Measurements from ENCODE around the gene SPEF1. TPM values are rescaled to one million over a fixed set of nuclear protein-coding genes. Genes with fewer than 3 reads are reported as not detected.

SPEF1 gene
- total and polyA plus RNA-seq, 2 of the 13 experiments (the other 11 are each of a cell fraction or from before 2014, with no cell fraction given) = 0.11 to 0.27 TPM

GRCh38 chr20:3798373-3798768 lies 17.1 kb upstream of the SPEF1 start:
- FAIRE-seq (no peak), DNase-seq (ENCODE audit: low spot score) (no peak), ATAC-seq (no peak)
- H3K27me3 ChIP-seq (ENCODE audit: control insufficient read depth in 1 of 2, insufficient read depth in 2 of 2, low read length in 2 of 2) = no peaks in the 10 kb centered on the region; a peak in 1 of 5 replicates
- no peaks in the 10 kb centered on the region for H4K20me1 ChIP-seq (ENCODE audit: insufficient read depth, low read length)
- POLR2A ChIA-PET = interaction anchor here (1.0 kb wide), 1 partner anchor 21 kb away, joined by 23 read pairs; the partner anchor contains the start of gene AP5S1
- peaks cover 21 to 37% of the 10 kb centered on the region in 2 experiments for H3K36me3 ChIP-seq (replicated peaks in 1 of 2; ENCODE audit: control insufficient read depth in 1 of 2, insufficient read depth in 2 of 2, low read length in 2 of 2)
- intact Hi-C loops (cut with micrococcal nuclease; ENCODE audit: unreplicated experiment) (loop anchor here (1.0 kb wide), 2 partner anchors 13 to 22 kb away; partner anchors contain the start of gene AP5S1), in situ Hi-C loops (cut with HindIII; ENCODE audit: extremely low pct_ligation_motif_present, low pct_unique_long_range_greater_than_20kb) (no loop called here)
- H3K4me2 ChIP-seq (ENCODE audit: low read depth, low read length) = peak overlapping the region; percentile 95
- peaks cover 44% of the 10 kb centered on the region for H3K4me1 ChIP-seq (ENCODE audit: insufficient read depth, low read length)
- H3K9me3 ChIP-seq (ENCODE audit: low read length) = no peaks in the 10 kb centered on the region
- peak overlapping the region in 2 of 3 experiments; percentile 76 to 85; a peak in 4 of 6 replicates for H3K4me3 ChIP-seq (replicated peaks in 1 of 3; ENCODE audit: insufficient read depth in 1 of 3, low read depth in 2 of 3, low read length in 3 of 3)
- 84% methylated on average over 5 of the region's 5 CpGs for WGBS (ENCODE audit: low lambda C conversion rate)
- peak overlapping the region; percentile 64 for H2AFZ ChIP-seq (ENCODE audit: low read length)
- peak overlapping the region; percentile 66 for H3K27ac ChIP-seq (ENCODE audit: extremely low read length, insufficient read depth, low read length)
- peaks cover 20% of the 10 kb centered on the region for H3K79me2 ChIP-seq (ENCODE audit: insufficient read depth, low read length)
- CTCF ChIA-PET (ENCODE audit: low intra/inter-chr PET ratio, low total read pairs) = interaction anchor here (1.3 kb wide), 1 partner anchor 22 kb away, joined by 3 read pairs; the partner anchor contains the start of gene AP5S1
- peak overlapping the region; percentile 77 for H3K9ac ChIP-seq (ENCODE audit: insufficient read depth, low read depth, low read length)
- BruUV-seq (replicated peaks) = no TSS peak
- peak; percentile 21; the same call in 1 of the 2 replicates for TF ChIP-seq DMAP1 (CRISPR knock-in tag; IDR thresholded peaks at IDR 0.05)
- peak; percentile 80 for TF ChIP-seq ZNF362 (CRISPR knock-in tag; IDR thresholded peaks at IDR 0.05; ENCODE audit: borderline replicate concordance)
- TF ChIP-seq SNAPC4 (CRISPR knock-in tag; IDR thresholded peaks at IDR 0.05) = no peak
- 0 out of 2 replicates have a peak, but pooled peaks have one; percentile 11 for TF ChIP-seq ZSCAN9 (CRISPR knock-in tag; IDR thresholded peaks at IDR 0.05; ENCODE audit: borderline replicate concordance)
- TF ChIP-seq JARID2 (CRISPR knock-in tag; IDR thresholded peaks at IDR 0.05; ENCODE audit: insufficient replicate concordance) = no peak
- no peak for TF ChIP-seq SOX6 (IDR thresholded peaks at IDR 0.05)
- peak; percentile 39; the same call in 1 of the 2 replicates for TF ChIP-seq SOX6 (CRISPR knock-in tag; IDR thresholded peaks at IDR 0.05)
- TF ChIP-seq FOXO1 (CRISPR knock-in tag; IDR thresholded peaks at IDR 0.05) = 0 out of 2 replicates have a peak, but pooled peaks have one; percentile 3
- no peak for TF ChIP-seq HMG20A (CRISPR knock-in tag; IDR thresholded peaks at IDR 0.05; ENCODE audit: borderline replicate concordance)
- no peak for TF ChIP-seq EP300 (IDR thresholded peaks at IDR 0.05; ENCODE audit: low read depth in 2 of 2, low read length in 2 of 2)
- 0 out of 2 replicates have a peak, but pooled peaks have one; percentile 11 for TF ChIP-seq EP300 (CRISPR knock-in tag; IDR thresholded peaks at IDR 0.05; ENCODE audit: borderline replicate concordance)
- TF ChIP-seq THAP9 (CRISPR knock-in tag; IDR thresholded peaks at IDR 0.05; ENCODE audit: borderline replicate concordance) = peak; percentile 10; the same call in 1 of the 2 replicates
- TF ChIP-seq ASH2L (IDR thresholded peaks at IDR 0.05; ENCODE audit: insufficient read length, low read depth, low read length) = peak; percentile 48
- TF ChIP-seq CHD2 (IDR thresholded peaks at IDR 0.05; ENCODE audit: low read depth, low read length) = no peak
- TF ChIP-seq ZBTB7B (CRISPR knock-in tag; IDR thresholded peaks at IDR 0.05) = 0 out of 2 replicates have a peak, but pooled peaks have one; percentile 14
- TF ChIP-seq ZNF501 (CRISPR knock-in tag; IDR thresholded peaks at IDR 0.05) = peak; percentile 54; the same call in 1 of the 2 replicates
